Thoracic aorta (tissue), 2 donors: ENCODE data around the gene TOX2. TPM values are rescaled to one million over a fixed set of nuclear protein-coding genes. Genes with fewer than 3 reads are reported as not detected.

ENCODE experiments used
- ATAC-seq: fragments of 150-250 bp; one replicate; pipeline ENCODE4 v1.8.0; 2017; ENCODE audit warnings: low read depth; ENCODE audit not compliant: insufficient number of reproducible peaks, low FRiP score
- DNase-seq: peaks from one replicate; pipeline ENCODE4 v3.0.0-alpha.2; 2020; ENCODE audit warnings: low spot score
- H3K27ac ChIP-seq, 2 donors: fragments of 200-600 bp; sonication (generic); 1 replicate in 1 of 2; 2 replicates in 1 of 2; pipeline ENCODE4 v1.5.1; 2016; ENCODE audit warnings: mild to moderate bottlenecking in 2 of 2, moderate library complexity in 2 of 2
- H3K27me3 ChIP-seq: fragments of 200-600 bp; sonication (generic); replicated peaks from 2 replicates; pipeline ENCODE4 v1.6.0; 2016; ENCODE audit warnings: mild to moderate bottlenecking; ENCODE audit not compliant: insufficient read depth
- H3K36me3 ChIP-seq: fragments of 200-600 bp; sonication (generic); one replicate; pipeline ENCODE4 v1.5.1; 2016
- H3K4me1 ChIP-seq, 2 donors: fragments of 200-600 bp; sonication (generic); 1 replicate in 1 of 2; 2 replicates in 1 of 2; pipeline versions ENCODE4 v1.5.1 to v1.6.0; 2016; ENCODE audit warnings: low read depth in 2 of 2, mild to moderate bottlenecking in 1 of 2; ENCODE audit not compliant: control insufficient read depth in 1 of 2
- H3K4me3 ChIP-seq: fragments of 200-600 bp; sonication (generic); 2 replicates; pipeline ENCODE4 v1.5.1; 2016; ENCODE audit warnings: mild to moderate bottlenecking
- H3K9me3 ChIP-seq: fragments of 200-600 bp; sonication (generic); 2 replicates; pipeline ENCODE4 v1.5.1; 2016
- total RNA-seq, 2 donors: library from RNA; depleted of rRNA; stranded (reverse); fragments of >200 nt; gene quantifications; one replicate each; pipeline versions ENCODE4 v1.1.0 to v1.2.3, GENCODE V29; 2016
- TF ChIP-seq, protein P1 (sequence below): fragments of 200-600 bp; sonication (generic); IDR thresholded peaks from one replicate; pipeline ENCODE4 v1.5.1; 2019; ENCODE audit warnings: antibody characterized with exemption

Gene TOX2, protein sequence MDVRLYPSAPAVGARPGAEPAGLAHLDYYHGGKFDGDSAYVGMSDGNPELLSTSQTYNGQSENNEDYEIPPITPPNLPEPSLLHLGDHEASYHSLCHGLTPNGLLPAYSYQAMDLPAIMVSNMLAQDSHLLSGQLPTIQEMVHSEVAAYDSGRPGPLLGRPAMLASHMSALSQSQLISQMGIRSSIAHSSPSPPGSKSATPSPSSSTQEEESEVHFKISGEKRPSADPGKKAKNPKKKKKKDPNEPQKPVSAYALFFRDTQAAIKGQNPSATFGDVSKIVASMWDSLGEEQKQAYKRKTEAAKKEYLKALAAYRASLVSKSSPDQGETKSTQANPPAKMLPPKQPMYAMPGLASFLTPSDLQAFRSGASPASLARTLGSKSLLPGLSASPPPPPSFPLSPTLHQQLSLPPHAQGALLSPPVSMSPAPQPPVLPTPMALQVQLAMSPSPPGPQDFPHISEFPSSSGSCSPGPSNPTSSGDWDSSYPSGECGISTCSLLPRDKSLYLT
- 10 to 100 TPM in 1 of 2 donors, 1 to 10 TPM in 1; 4.2 to 14.6 TPM for total RNA-seq

DNA sequence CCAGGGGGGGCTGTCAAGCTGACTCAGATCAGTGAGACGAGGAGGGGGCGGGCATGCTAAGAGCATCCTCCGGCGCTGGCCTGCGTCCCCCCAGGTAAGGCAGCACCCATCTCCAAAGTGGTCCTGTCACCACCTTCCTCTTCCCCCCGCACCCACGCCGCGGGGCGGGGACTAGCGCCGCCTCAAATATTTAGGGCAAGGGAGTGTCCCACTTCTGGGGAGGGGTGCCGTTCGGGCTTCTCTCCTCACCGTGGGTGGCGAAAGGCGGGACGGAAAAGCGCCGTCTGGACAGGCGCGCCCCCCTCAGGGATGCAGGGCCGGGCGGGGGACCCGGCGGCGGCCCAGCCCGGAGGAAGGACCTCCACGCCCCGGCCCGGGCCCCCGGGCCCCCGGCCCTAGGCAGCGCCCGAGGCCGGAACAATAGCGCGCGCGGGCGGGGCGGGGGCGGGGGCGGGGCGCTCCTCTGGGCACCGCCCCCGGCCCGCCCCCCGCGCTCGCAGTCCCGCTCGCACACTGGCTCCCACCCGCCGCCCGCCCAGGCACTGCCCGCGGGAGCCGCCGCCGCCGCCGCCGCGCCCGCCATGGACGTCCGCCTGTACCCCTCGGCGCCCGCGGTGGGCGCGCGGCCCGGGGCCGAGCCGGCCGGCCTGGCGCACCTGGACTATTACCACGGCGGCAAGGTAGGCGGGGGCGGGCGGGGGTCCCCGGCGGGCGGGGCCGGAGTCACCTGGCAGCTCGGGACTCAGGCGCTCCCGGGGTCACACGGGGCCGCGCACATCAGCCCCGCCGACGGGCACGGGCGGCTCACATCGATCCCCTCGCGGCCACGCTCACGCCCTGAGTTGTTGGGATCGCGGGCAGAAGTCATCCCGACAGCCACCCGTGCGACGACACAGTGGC is at the start of gene TOX2:
TOX2 (plus strand) TSS at position 542 of the 900 bp plus-strand sequence; CDS start at position 582, 40 bp downstream.
- peaks cover 14% of the 10 kb centered on the region for H3K9me3 ChIP-seq
- TF ChIP-seq, protein P1, sequence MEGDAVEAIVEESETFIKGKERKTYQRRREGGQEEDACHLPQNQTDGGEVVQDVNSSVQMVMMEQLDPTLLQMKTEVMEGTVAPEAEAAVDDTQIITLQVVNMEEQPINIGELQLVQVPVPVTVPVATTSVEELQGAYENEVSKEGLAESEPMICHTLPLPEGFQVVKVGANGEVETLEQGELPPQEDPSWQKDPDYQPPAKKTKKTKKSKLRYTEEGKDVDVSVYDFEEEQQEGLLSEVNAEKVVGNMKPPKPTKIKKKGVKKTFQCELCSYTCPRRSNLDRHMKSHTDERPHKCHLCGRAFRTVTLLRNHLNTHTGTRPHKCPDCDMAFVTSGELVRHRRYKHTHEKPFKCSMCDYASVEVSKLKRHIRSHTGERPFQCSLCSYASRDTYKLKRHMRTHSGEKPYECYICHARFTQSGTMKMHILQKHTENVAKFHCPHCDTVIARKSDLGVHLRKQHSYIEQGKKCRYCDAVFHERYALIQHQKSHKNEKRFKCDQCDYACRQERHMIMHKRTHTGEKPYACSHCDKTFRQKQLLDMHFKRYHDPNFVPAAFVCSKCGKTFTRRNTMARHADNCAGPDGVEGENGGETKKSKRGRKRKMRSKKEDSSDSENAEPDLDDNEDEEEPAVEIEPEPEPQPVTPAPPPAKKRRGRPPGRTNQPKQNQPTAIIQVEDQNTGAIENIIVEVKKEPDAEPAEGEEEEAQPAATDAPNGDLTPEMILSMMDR: no peak
- H3K4me1 ChIP-seq: peaks cover 0 to 13% of the 10 kb centered on the region in 2 donors
- H3K4me3 ChIP-seq: peak within 1 kb of the TSS; percentile 79
- ATAC-seq (no peak), DNase-seq (no peak)
- H3K27ac ChIP-seq: peak within 1 kb of the TSS; percentile 46 to 63
- no peaks in the 10 kb centered on the region for H3K36me3 ChIP-seq
- H3K27me3 ChIP-seq: no peaks in the 10 kb centered on the region

DNA sequence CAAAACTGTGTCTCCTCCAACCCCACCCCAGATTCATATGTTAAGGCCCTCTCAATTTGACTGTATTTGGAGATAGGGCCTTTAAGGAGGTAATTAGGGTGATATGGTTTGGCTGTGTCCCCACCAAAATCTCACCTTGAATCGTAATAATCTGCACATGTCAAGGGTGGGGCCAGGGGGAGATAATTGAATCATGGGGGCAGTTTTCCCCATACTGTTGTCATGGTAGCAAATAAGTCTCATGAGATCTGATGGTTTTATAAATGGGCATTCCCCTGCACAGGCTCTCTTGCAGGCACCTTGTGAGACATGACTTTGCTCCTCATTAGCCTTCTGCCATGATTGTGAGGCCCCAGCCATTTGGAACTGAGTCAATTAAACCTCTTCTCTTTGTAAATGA is 46.6 kb upstream of the TOX2 start:
- Histone ChIP-seq H3K9me3 (no peaks in the 10 kb centered on the region), H3K4me1 (peaks cover 16 to 45% of the 10 kb centered on the region in 2 donors), H3K27me3 (no peaks in the 10 kb centered on the region), H3K4me3 (no peak overlapping the region), H3K36me3 (no peaks in the 10 kb centered on the region), H3K27ac (peak overlapping the region in 1 of 2 donors; percentile 64)
- TF ChIP-seq, protein P1: no peak
- DNase-seq: no peak
- ATAC-seq: no peak

DNA sequence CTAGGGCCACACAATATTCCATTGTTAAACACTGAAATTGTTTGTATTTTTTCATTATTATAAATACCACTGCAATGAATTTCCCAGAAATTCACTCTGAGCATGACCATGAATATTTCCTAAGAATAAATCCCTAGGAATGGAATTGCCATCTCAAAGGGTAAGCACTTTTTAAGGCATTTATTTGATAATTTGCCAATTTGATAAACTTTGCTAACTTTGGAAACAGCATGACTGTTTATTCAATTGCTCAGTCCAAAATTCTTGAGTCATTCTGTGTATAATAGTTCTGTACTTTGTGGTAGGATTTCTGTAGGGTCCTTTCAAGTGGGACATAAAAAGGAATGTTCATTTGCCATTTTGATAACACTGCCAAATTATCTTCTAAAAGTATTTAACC is 44.2 kb upstream of the TOX2 start:
- TF ChIP-seq, protein P1: no peak
- no peak for ATAC-seq

DNA sequence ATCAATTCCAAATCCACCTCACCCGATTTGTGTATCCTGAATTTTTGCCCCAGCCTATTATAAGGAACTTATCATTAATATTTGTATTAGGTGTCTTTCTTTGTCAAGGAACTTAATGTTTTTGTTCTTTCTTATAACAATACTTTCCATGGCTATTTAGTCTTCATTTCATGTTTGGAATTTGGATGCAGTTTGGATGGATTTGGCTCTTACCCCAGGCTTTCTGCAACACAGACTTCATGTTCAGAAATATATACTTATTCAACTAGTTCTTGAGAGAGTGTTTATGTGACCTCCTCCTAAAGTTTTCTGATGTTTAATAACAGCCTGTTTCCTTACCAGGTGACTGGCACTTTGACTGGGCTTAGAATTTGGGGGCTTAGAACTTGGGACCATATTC is 35.9 kb upstream of the TOX2 start:
- DNase-seq (no peak), ATAC-seq (no peak)
- Histone ChIP-seq H3K36me3 (no peaks in the 10 kb centered on the region), H3K9me3 (no peaks in the 10 kb centered on the region), H3K4me1 (peaks cover 19 to 36% of the 10 kb centered on the region in 2 donors), H3K27ac (peak overlapping the region; percentile 73 to 77), H3K27me3 (no peaks in the 10 kb centered on the region), H3K4me3 (no peak overlapping the region)
- TF ChIP-seq, protein P1: no peak

More for the DNA sequence above, 44.2 kb upstream of the TOX2 start:
- H3K4me3 ChIP-seq: no peak overlapping the region
- no peaks in the 10 kb centered on the region for H3K27me3 ChIP-seq
- no peak for DNase-seq
- peaks cover 7 to 25% of the 10 kb centered on the region in 2 donors for H3K4me1 ChIP-seq
- H3K27ac ChIP-seq: peak overlapping the region in 1 of 2 donors; percentile 64
- H3K9me3 ChIP-seq: no peaks in the 10 kb centered on the region
- H3K36me3 ChIP-seq: no peaks in the 10 kb centered on the region
